GM10847 (cell line): ENCODE results near the gene DISP1.

Experiments
- POLR2A ChIP-seq: IDR thresholded peaks from 2 replicates; pipeline ENCODE4 v1.6.1; 2011; ENCODE audit not compliant: insufficient read length; ENCODE audit errors: extremely low read depth

The DISP1 gene

GRCh38 chr1:222820171-222820712 is 5.4 kb downstream of the DISP1 start:
- no peak for TF ChIP-seq POLR2A

DNA sequence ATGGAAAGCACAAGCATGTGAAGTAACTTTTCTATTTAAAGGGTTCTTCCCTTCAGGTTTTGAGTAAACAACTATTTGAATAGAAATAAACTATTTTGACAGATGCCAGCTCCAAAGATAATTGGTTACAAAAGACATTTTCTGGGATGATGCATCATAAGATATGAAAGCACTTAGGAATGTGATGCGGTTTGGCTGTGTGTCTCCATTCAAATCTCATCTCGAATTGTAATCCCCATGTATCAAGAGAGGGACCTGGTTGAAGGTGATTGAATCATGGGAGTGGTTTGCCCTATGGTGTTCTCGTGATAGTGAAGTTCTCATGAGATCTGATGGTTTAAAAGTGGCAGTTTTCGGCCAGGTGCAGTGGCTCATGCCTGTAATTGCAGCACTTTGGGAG is 6.4 kb downstream of the DISP1 start:
- TF ChIP-seq POLR2A = no peak

DNA sequence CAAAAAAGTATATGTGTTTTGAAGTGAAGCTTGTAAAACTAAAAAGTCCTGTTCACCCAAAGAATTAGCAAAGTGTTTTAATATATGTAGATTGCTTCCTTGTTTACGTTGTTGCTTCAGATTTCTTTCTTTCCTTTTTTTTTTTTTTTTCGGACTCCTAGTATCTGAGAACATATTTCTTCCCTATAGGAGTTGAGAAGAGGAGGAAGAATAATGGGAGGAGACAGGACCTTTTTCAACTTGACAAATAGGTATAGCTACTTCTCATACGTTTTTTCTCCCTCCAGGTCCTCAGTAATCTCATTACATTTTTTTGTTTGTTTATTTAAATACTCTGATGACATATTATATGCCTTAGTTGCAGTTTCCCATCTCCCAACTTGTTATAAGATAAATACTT is 8.9 kb downstream of the DISP1 start:
- TF ChIP-seq POLR2A = no peak

DNA sequence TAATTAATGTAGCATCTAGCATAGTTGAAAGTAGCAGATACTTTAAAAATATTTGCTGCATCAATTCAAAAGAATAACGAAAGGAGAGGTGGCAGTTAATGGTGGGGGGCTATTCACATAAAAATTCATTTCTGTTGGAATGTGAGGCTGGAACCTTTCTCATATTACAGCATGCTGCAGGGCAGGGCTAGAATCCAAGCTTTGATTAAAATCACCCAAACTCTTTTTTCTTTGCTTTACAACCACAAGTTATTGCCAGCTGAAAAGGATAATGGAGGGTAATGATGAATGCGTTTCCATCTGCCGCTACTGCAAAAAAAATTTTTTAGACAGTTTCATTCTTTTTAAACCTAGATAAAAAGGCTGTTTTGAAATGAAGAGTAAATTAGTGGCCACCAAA is 9.8 kb downstream of the DISP1 start:
- TF ChIP-seq POLR2A = no peak

- TF ChIP-seq POLR2A = no peak
These were observed 14.1 kb downstream of the DISP1 start for GRCh38 chr1:222828939-222829338.

DNA sequence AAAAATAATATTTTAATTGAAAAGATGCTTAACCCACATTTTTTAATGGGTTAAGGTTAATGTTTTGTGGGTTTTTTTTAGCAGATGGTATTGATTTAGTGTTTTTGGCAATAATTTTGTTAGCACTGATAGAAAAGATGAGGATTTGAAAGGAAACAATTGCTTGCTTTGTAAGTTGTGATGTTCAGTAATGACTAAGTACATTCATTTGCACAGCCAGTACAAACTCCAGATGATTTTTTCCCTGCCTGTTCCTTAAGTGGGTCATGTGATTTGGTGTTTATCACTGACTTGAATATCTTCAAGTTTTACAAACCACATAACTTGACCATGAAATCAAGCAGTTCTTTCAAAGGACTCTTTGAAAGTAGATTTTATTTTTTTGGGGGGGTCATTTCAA is 15.0 kb downstream of the DISP1 start:
- no peak for TF ChIP-seq POLR2A

GRCh38 chr1:222833356-222833876 is 18.6 kb downstream of the DISP1 start:
- no peak for TF ChIP-seq POLR2A

DNA sequence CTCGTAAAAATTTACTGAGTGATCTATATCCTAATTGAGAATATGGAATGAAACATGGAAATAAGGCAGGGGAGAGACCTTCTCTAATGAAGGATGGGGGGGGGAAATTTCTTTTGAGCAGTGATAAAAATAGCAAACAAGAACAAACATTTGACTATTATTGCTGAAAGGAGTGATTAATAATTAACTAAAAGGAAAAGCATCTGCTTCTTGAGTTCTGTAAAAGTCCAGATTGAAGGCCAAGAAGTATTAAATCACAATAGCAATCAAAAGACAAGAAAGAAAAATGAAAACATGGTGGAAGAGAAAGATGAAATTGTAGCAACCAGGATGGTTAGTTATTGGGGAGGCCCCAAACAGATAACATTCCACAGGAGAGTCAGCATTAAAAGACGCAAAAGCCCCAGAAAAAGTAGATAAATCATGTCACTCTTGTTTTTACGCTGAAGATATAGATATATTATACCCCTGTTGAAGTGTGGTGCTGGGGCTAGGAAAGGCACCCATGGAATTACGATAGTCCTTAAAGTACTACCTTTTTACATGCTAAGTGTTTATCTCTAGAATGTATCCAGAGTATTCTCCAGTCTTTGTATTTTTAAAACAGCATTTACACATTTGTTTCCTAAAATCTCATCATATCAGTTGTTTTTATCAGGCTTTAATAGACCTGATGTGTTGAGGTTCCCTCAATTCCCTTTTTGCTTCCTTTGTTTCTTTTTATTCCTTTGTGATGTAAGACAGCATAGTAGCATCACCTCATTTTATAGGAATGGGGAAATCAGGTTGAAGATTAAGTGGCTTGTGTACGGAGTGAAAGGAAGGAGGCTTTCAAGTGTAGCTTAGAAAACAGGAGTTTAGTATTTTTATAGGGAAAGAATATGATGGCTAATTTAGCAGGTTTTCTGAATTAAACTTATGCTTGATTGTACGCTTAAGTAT is 28.9 kb downstream of the DISP1 start:
- no peak for TF ChIP-seq POLR2A

GRCh38 chr1:222844411-222844779 is 29.6 kb downstream of the DISP1 start:
- no peak for TF ChIP-seq POLR2A

GRCh38 chr1:222845763-222846162 is 30.9 kb downstream of the DISP1 start:
- TF ChIP-seq POLR2A = no peak

- no peak for TF ChIP-seq POLR2A
These were observed 37.5 kb downstream of the DISP1 start for GRCh38 chr1:222852326-222852725.

DNA sequence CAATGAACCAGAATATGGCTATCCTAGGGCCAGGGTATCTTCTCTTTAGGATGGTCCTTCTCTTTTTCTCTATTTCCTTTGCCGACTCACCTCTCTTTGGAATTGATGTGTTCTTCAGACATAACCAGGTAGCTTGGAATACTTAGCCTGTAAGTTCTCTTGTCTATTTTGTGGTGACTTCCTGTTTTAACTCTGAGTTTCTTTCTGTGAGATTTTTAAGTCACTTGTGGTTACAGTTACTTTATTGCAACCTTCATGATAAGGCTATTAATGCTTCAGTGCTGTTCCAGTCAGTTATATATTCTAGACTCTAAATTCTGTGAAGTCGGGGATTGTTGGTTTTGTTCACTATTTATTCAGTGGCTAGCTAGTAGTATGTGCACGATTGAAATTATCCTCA is 46.2 kb downstream of the DISP1 start:
- TF ChIP-seq POLR2A = no peak
